Neural progenitor cell (in vitro differentiated cells): Measurements from ENCODE around the gene RIOK3.

Experiments used
- CTCF ChIP-seq: fragments of 200-600 bp; sonication (generic); IDR thresholded peaks from 2 replicates; pipeline ENCODE4 v1.5.1; 2017; ENCODE audit warnings: antibody characterized with exemption, mild to moderate bottlenecking
- EZH2 ChIP-seq: fragments of 200-600 bp; sonication (generic); IDR thresholded peaks from 2 replicates; pipeline ENCODE4 v1.6.1; 2017; ENCODE audit warnings: antibody characterized with exemption, mild to moderate bottlenecking, moderate library complexity

- TF ChIP-seq CTCF, result no peak
- TF ChIP-seq EZH2, result no peak
Observed at GRCh38 chr18:23438046-23438377, 15.1 kb upstream of the RIOK3 start.
